SK-N-SH (cell line): ENCODE measurements around the gene KMT2C. TPM values are rescaled to one million over a fixed set of nuclear protein-coding genes. Genes with fewer than 3 reads are reported as not detected.

Source experiments
- CTCF ChIA-PET: fragments of 300-600, 350-600 bp; formaldehyde crosslinking; extraction: SDS; loops from one replicate; lab custom pipeline; 2021; lab: Yijun Ruan, JAX
- POLR2A ChIA-PET: fragments of 350-600 bp; sonication (Branson Sonifier 250); formaldehyde crosslinking; extraction: SDS; loops from one replicate; lab custom pipeline; 2020; ENCODE audit warnings: antibody characterized with exemption, inconsistent platforms; lab: Yijun Ruan, JAX
- DNase-seq: peaks from one replicate; pipeline ENCODE4 v3.0.0; 2012
- H2AFZ ChIP-seq: fragments of 200-600 bp; sonication (generic); 2 replicates; pipeline ENCODE4 v1.8.1; 2016; ENCODE audit warnings: antibody characterized with exemption, mild to moderate bottlenecking, low read depth
- H3F3A ChIP-seq: fragments of 200-600 bp; sonication (generic); replicated peaks from 2 replicates; pipeline ENCODE3; 2016; ENCODE audit warnings: antibody characterized with exemption, mild to moderate bottlenecking; ENCODE audit not compliant: insufficient read depth
- H3K27ac ChIP-seq, 2 experiments: fragments of 200-500 bp in 1 of 2; fragments of 200-600 bp in 1 of 2; sonication (Bioruptor generic) in 1 of 2; sonication (generic), shearing (Covaris generic) in 1 of 2; 2 replicates each; pipeline versions ENCODE4 v1.5.1 to v1.6.1; 2014 to 2016; ENCODE audit warnings: low read depth in 2 of 2, inconsistent platforms in 1 of 2, low read length in 1 of 2, mild to moderate bottlenecking in 1 of 2, mixed read lengths in 1 of 2
- H3K27me3 ChIP-seq: fragments of 200-600 bp; sonication (generic), shearing (Covaris generic); 2 replicates; pipeline ENCODE4 v1.6.1; 2016; ENCODE audit warnings: mixed run types; ENCODE audit not compliant: insufficient read depth
- H3K36me3 ChIP-seq, 2 experiments: fragments of 200-500 bp in 1 of 2; fragments of 200-600 bp in 1 of 2; sonication (Bioruptor generic) in 1 of 2; sonication (generic) in 1 of 2; replicated peaks in 1 of 2; 2 replicates each; pipeline versions ENCODE3 to v1.5.1; 2014 to 2016; ENCODE audit warnings: low read length in 1 of 2, mild to moderate bottlenecking in 1 of 2; ENCODE audit not compliant: insufficient read depth in 2 of 2, control insufficient read depth in 1 of 2
- H3K4me1 ChIP-seq, 2 experiments: fragments of 200-500 bp in 1 of 2; fragments of 200-600 bp in 1 of 2; sonication (Bioruptor generic) in 1 of 2; sonication (generic), shearing (Covaris generic) in 1 of 2; 2 replicates each; pipeline versions ENCODE4 v1.5.1 to v1.6.1; 2014 to 2016; ENCODE audit warnings: low read depth in 1 of 2, low read length in 1 of 2, mixed run types in 1 of 2; ENCODE audit not compliant: insufficient read depth in 2 of 2, control insufficient read depth in 1 of 2
- H3K4me2 ChIP-seq: fragments of 200-600 bp; sonication (generic), shearing (Covaris generic); 2 replicates; pipeline ENCODE4 v1.6.1; 2017; ENCODE audit warnings: mixed run types
- H3K4me3 ChIP-seq, 2 experiments: fragments of 200-500 bp in 1 of 2; fragments of 200-600 bp in 1 of 2; sonication (Bioruptor generic) in 1 of 2; sonication (generic), shearing (Covaris generic) in 1 of 2; 2 replicates each; pipeline versions ENCODE4 v1.5.1 to v1.8.1; 2014 to 2016; ENCODE audit warnings: low read depth in 2 of 2, inconsistent platforms in 1 of 2, low read length in 1 of 2, mild to moderate bottlenecking in 1 of 2, mixed read lengths in 1 of 2, moderate library complexity in 1 of 2
- H3K79me2 ChIP-seq: fragments of 200-600 bp; sonication (generic); 2 replicates; pipeline ENCODE4 v1.8.1; 2017; ENCODE audit warnings: mild to moderate bottlenecking; ENCODE audit not compliant: insufficient read depth
- H3K9ac ChIP-seq: fragments of 200-600 bp; sonication (generic); 2 replicates; pipeline ENCODE4 v1.6.1; 2017; ENCODE audit warnings: mixed run types
- H3K9me2 ChIP-seq: fragments of 200-600 bp; sonication (generic); 2 replicates; pipeline ENCODE4 v1.6.1; 2017; ENCODE audit warnings: mixed run types
- H3K9me3 ChIP-seq: fragments of 200-600 bp; sonication (generic); 2 replicates; pipeline ENCODE4 v1.6.1; 2017; ENCODE audit warnings: mixed run types, mild to moderate bottlenecking, moderate library complexity
- H4K20me1 ChIP-seq: fragments of 200-600 bp; sonication (generic); 2 replicates; pipeline ENCODE4 v1.6.1; 2017; ENCODE audit warnings: mild to moderate bottlenecking, mixed run types; ENCODE audit not compliant: insufficient read depth
- EP300 ChIP-seq, 2 experiments: IDR thresholded peaks; 2 replicates each; pipeline versions ENCODE4 v1.4.0 to v1.6.1; 2012; ENCODE audit warnings: borderline replicate concordance in 1 of 2, low read depth in 1 of 2, low read length in 1 of 2
- EZH2phosphoT487 ChIP-seq: fragments of 200-600 bp; sonication (generic); IDR thresholded peaks from 2 replicates; pipeline ENCODE4 v1.6.1; 2017; ENCODE audit warnings: low read depth, mixed run types, mild to moderate bottlenecking, antibody characterized with exemption, moderate library complexity, borderline replicate concordance
- FOXJ3 ChIP-seq: sonication (generic); formaldehyde crosslinking; IDR thresholded peaks from 2 replicates; pipeline ENCODE4 v1.5.1; 2020; ENCODE audit warnings: mild to moderate bottlenecking, missing genetic modification reagents
- FOXM1 ChIP-seq: IDR thresholded peaks from 2 replicates; pipeline ENCODE4 v1.4.0; 2012; ENCODE audit warnings: low read depth, mild to moderate bottlenecking
- IRF3 ChIP-seq: fragments of 150-350 bp; IDR thresholded peaks from 2 replicates; pipeline ENCODE4 v1.6.1; 2016; ENCODE audit warnings: mild to moderate bottlenecking, low read depth, low read length
- JUND ChIP-seq: IDR thresholded peaks from 2 replicates; pipeline ENCODE4 v1.4.0; 2012
- NFIC ChIP-seq: IDR thresholded peaks from 2 replicates; pipeline ENCODE4 v1.4.0; 2012; ENCODE audit warnings: borderline replicate concordance
- PBX3 ChIP-seq: IDR thresholded peaks from 2 replicates; pipeline ENCODE4; 2012
- POLR2AphosphoS5 ChIP-seq: IDR thresholded peaks from 2 replicates; pipeline ENCODE4 v1.6.1; 2012; ENCODE audit warnings: low read depth, low read length
- RAD21 ChIP-seq: IDR thresholded peaks from 2 replicates; pipeline ENCODE4 v1.6.1; 2012; ENCODE audit warnings: mild to moderate bottlenecking, low read length
- RFX5 ChIP-seq: IDR thresholded peaks from 2 replicates; pipeline ENCODE4 v1.6.1; 2012; ENCODE audit warnings: mild to moderate bottlenecking, improper control_type of control experiment, low read length
- RXRA ChIP-seq: IDR thresholded peaks from 2 replicates; pipeline ENCODE4 v1.4.0; 2012; ENCODE audit warnings: low read depth, mild to moderate bottlenecking, borderline replicate concordance
- SIN3A ChIP-seq: IDR thresholded peaks from 2 replicates; pipeline ENCODE4 v1.6.1; 2012; ENCODE audit warnings: low read depth, mild to moderate bottlenecking, low read length, moderate library complexity, borderline replicate concordance
- SMC3 ChIP-seq: IDR thresholded peaks from 2 replicates; pipeline ENCODE4 v1.6.1; 2012; ENCODE audit warnings: low read depth, low read length, improper control_type of control experiment
- TCF12 ChIP-seq: IDR thresholded peaks from 2 replicates; pipeline ENCODE4 v1.4.0; 2012
- TEAD4 ChIP-seq: IDR thresholded peaks from 2 replicates; pipeline ENCODE4 v1.4.0; 2012; ENCODE audit warnings: mild to moderate bottlenecking, borderline replicate concordance; ENCODE audit not compliant: insufficient read depth
- USF1 ChIP-seq: IDR thresholded peaks from 2 replicates; pipeline ENCODE4 v1.4.0; 2012; ENCODE audit warnings: low read depth, borderline replicate concordance
- USF2 ChIP-seq: fragments of 150-350 bp; IDR thresholded peaks from 2 replicates; pipeline ENCODE4 v1.6.1; 2017; ENCODE audit warnings: antibody characterized with exemption, low read length, low read depth, borderline replicate concordance
- YY1 ChIP-seq: IDR thresholded peaks from 2 replicates; pipeline ENCODE4 v1.4.0; 2012; ENCODE audit warnings: low read depth, mild to moderate bottlenecking
- ZBTB33 ChIP-seq: IDR thresholded peaks from 2 replicates; pipeline ENCODE4 v1.4.0; 2012; ENCODE audit warnings: low read depth, borderline replicate concordance
- WGBS: methylation state at CpG from one replicate; pipeline ENCODE4 v1.1.6; 2017; ENCODE audit warnings: low lambda C conversion rate; 5-methylcytosine and 5-hydroxymethylcytosine counted together
- polyA plus RNA-seq, 3 experiments: library from polyadenylated mRNA; depleted of rRNA; stranded (reverse); fragments of >200 nt; gene quantifications; 2 replicates each; pipeline ENCODE4 v1.2.3, GENCODE V29; 2012

The KMT2C gene
- polyA plus RNA-seq, 1 of the 3 experiments (the other 2 are of a cell fraction), result 8.0 TPM

DNA sequence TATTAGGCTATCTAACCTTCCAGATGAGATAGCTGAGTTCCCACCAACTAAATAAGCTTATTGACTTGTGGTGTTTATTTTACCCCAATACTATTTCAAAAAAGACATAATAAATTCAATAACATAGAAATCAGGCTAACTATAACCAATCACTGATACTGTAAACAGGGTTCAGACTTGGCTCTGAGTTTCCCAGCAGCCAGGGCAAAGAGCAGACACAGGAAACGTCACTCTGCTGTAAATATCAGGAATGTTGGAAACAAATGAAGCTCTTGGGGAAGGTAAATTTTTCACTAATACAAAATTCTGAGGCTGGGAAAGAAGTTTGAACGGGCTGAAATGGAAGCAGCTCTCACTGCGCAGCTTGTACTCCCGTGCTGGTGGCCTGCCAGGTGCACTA is 295.7 kb downstream of the KMT2C start:
- Histone ChIP-seq H3K79me2 (no peaks in the 10 kb centered on the region), H3K9ac (no peak overlapping the region), H3K4me1 (peaks cover 3 to 13% of the 10 kb centered on the region in 2 experiments; a peak in 3 of 4 replicates), H2AFZ (no peak overlapping the region), H3K36me3 (peaks cover 85 to 90% of the 10 kb centered on the region in 2 experiments), H3K9me3 (no peaks in the 10 kb centered on the region), H3K4me2 (no peak overlapping the region), H3F3A (peaks cover 11% of the 10 kb centered on the region), H3K27me3 (no peaks in the 10 kb centered on the region), H4K20me1 (peaks cover 28% of the 10 kb centered on the region), H3K4me3 (no peak overlapping the region), H3K9me2 (no peaks in the 10 kb centered on the region), H3K27ac (no peak overlapping the region)
- WGBS, result 92% methylated on average over 4 of the region's 4 CpGs
- DNase-seq, result no peak
- ChIA-PET CTCF (interaction anchor here (1.1 to 2.4 kb wide), 3 partner anchors 9 to 567 kb away, joined by 4 to 8 read pairs (median 6); no protein-coding TSS in a partner anchor), POLR2A (no interaction called here)
- TF ChIP-seq PBX3 (no peak), SMC3 (no peak), POLR2AphosphoS5 (no peak), YY1 (no peak), NFIC (no peak), IRF3 (no peak), EP300 (IDR thresholded peaks at IDR 0.05; ENCODE audit: borderline replicate concordance in 1 of 2, low read depth in 1 of 2, low read length in 1 of 2) (no peak), TCF12 (no peak), USF1 (no peak), USF2 (no peak), TEAD4 (no peak)

DNA sequence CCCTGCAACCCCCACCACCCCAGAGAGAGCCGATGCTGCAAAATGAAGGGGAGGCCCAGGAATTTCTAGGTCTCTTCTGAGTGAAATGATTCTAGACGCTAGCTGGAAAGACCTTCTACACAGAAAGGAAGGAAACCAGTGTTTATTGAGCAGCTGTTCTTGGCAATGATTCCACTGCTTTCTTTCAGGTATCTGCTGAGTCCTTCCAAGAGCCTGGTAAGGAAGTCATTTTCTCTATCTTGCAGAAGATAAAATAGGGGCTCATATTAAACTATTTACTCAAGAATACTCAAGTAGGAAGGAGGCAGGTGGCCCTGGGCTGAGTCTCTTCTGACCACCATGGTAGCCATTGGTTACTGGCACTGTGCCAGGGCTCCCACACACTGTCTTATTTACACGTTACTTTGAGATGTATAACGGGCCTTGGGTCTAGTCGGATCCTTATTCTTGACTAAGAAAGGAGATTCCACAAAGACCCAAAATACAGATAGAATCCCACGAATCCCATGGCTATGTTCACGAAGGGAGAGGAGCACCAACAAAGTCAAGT is 298.3 kb downstream of the KMT2C start:
- Histone ChIP-seq H2AFZ (no peak overlapping the region), H3K27ac (no peak overlapping the region), H3K4me2 (no peak overlapping the region)
- TF ChIP-seq ZBTB33 (no peak), RXRA (no peak), RAD21 (no peak), SMC3 (no peak), FOXJ3 (CRISPR knock-in tag) (no peak), EP300 (IDR thresholded peaks at IDR 0.05; ENCODE audit: borderline replicate concordance in 1 of 2, low read depth in 1 of 2, low read length in 1 of 2) (no peak), EZH2phosphoT487 (no peak), USF2 (no peak), RFX5 (no peak), JUND (no peak), TEAD4 (no peak), FOXM1 (no peak), TCF12 (no peak), SIN3A (no peak)

More for the DNA sequence above, 298.3 kb downstream of the KMT2C start:
- no peaks in the 10 kb centered on the region for H3K27me3 ChIP-seq
- POLR2A ChIA-PET, result no interaction called here
- peaks cover 75% of the 10 kb centered on the region in 2 experiments for H3K36me3 ChIP-seq
- peaks cover 9% of the 10 kb centered on the region for H3F3A ChIP-seq
- 97% methylated on average over 7 of the region's 7 CpGs for WGBS
- peaks cover 1 to 3% of the 10 kb centered on the region in 2 experiments; a peak in 2 of 4 replicates for H3K4me1 ChIP-seq
- CTCF ChIA-PET, result interaction anchor here (4.2 kb wide), 1 partner anchor 9 kb away, joined by 23 read pairs; no protein-coding TSS in a partner anchor
- H3K9ac ChIP-seq, result no peak overlapping the region
- no peak overlapping the region for H3K4me3 ChIP-seq
- no peaks in the 10 kb centered on the region for H3K9me2 ChIP-seq
- no peak for DNase-seq
- no peaks in the 10 kb centered on the region for H3K9me3 ChIP-seq
- no peaks in the 10 kb centered on the region for H3K79me2 ChIP-seq
- H4K20me1 ChIP-seq, result peaks cover 3% of the 10 kb centered on the region; the same call in 1 of the 2 replicates
